H1 (cell line): ENCODE results near the gene XIRP1. TPM values are rescaled to one million over a fixed set of nuclear protein-coding genes. Genes with fewer than 3 reads are reported as not detected.

Experiments used
- CTCF ChIA-PET: fragments of 300-600 bp; sonication (Branson Sonifier 250); formaldehyde crosslinking; loops from one replicate; lab custom pipeline; 2021; ENCODE audit not compliant: partially characterized antibody; lab: Charles Lee
- POLR2A ChIA-PET: fragments of 300-600 bp; sonication (Branson Sonifier 250); formaldehyde crosslinking; loops from one replicate; lab custom pipeline; 2021; ENCODE audit warnings: inconsistent platforms; ENCODE audit not compliant: partially characterized antibody; lab: Charles Lee
- DNase-seq, 2 experiments: peaks; one replicate each; pipeline versions ENCODE4 v3.0.0 to v3.0.0-alpha.2; 2010 to 2022; ENCODE audit warnings: low spot score in 2 of 2, low read depth in 1 of 2, mixed read lengths in 1 of 2
- FAIRE-seq: peaks from 2 replicates; lab custom pipeline; 2011; peaks lifted over from hg19 to GRCh38; lab: Jason Lieb, UNC
- H2AFZ ChIP-seq: 2 replicates; pipeline ENCODE4 v1.8.1; 2012; ENCODE audit warnings: low read length, inconsistent platforms
- H2AK5ac ChIP-seq: 2 replicates; pipeline ENCODE4 v1.6.1; 2013; ENCODE audit warnings: low read depth, low read length
- H2BK120ac ChIP-seq: replicated peaks from 2 replicates; pipeline ENCODE3; 2013; ENCODE audit warnings: low read depth, low read length, inconsistent platforms
- H2BK12ac ChIP-seq: 2 replicates; pipeline ENCODE4 v1.6.1; 2013; ENCODE audit warnings: low read depth, low read length
- H2BK15ac ChIP-seq: 2 replicates; pipeline ENCODE4 v1.6.1; 2013; ENCODE audit warnings: low read length
- H2BK20ac ChIP-seq: 2 replicates; pipeline ENCODE4 v1.6.1; 2013; ENCODE audit warnings: low read length
- H2BK5ac ChIP-seq: 2 replicates; pipeline ENCODE4 v1.6.1; 2013; ENCODE audit warnings: low read depth, low read length
- H3K14ac ChIP-seq: 2 replicates; pipeline ENCODE4 v1.6.1; 2013; ENCODE audit warnings: inconsistent platforms; ENCODE audit not compliant: insufficient read length
- H3K18ac ChIP-seq: 2 replicates; pipeline ENCODE4 v1.6.1; 2013; ENCODE audit warnings: low read length; ENCODE audit errors: extremely low read depth
- H3K23ac ChIP-seq: 2 replicates; pipeline ENCODE4 v1.6.1; 2013; ENCODE audit warnings: inconsistent platforms; ENCODE audit not compliant: insufficient read length
- H3K23me2 ChIP-seq: 2 replicates; pipeline ENCODE4 v1.6.1; 2013; ENCODE audit warnings: low read depth, low read length
- H3K27ac ChIP-seq: 2 replicates; pipeline ENCODE4 v1.6.1; 2011; ENCODE audit warnings: low read depth, low read length, inconsistent platforms
- H3K27me3 ChIP-seq, 4 experiments: replicated peaks in 1 of 4; 1 replicate in 1 of 4; 2 replicates in 3 of 4; pipeline versions ENCODE4 v1.6.1 to v1.8.1; 2011 to 2013; ENCODE audit warnings: low read length in 3 of 4, mild to moderate bottlenecking in 3 of 4, inconsistent platforms in 2 of 4, mixed read lengths in 2 of 4, moderate library complexity in 1 of 4; ENCODE audit not compliant: control insufficient read depth in 3 of 4, insufficient read depth in 3 of 4; ENCODE audit errors: extremely low read depth in 1 of 4
- H3K36me3 ChIP-seq, 4 experiments: 2 replicates each; pipeline versions ENCODE4 v1.6.1 to v1.8.1; 2011 to 2013; ENCODE audit warnings: mild to moderate bottlenecking in 4 of 4, low read length in 3 of 4, moderate library complexity in 2 of 4, control low read depth in 1 of 4, inconsistent platforms in 1 of 4; ENCODE audit not compliant: insufficient read depth in 4 of 4, control insufficient read depth in 2 of 4
- H3K4ac ChIP-seq: replicated peaks from 2 replicates; pipeline ENCODE3; 2013; ENCODE audit warnings: low read length, low read depth, mixed read lengths, inconsistent platforms; ENCODE audit not compliant: insufficient read length
- H3K4me1 ChIP-seq, 4 experiments: replicated peaks in 1 of 4; 1 replicate in 1 of 4; 2 replicates in 3 of 4; pipeline versions ENCODE4 v1.6.1 to v1.8.1; 2011 to 2013; ENCODE audit warnings: low read length in 3 of 4, inconsistent platforms in 2 of 4, mixed read lengths in 1 of 4; ENCODE audit not compliant: insufficient read depth in 4 of 4, control insufficient read depth in 3 of 4
- H3K4me2 ChIP-seq, 2 experiments: 2 replicates each; pipeline versions ENCODE4 v1.6.1 to v1.8.1; 2011 to 2013; ENCODE audit warnings: low read depth in 2 of 2, low read length in 2 of 2, control low read depth in 1 of 2, inconsistent platforms in 1 of 2, mild to moderate bottlenecking in 1 of 2; ENCODE audit not compliant: insufficient read depth in 1 of 2
- H3K4me3 ChIP-seq, 4 experiments: fragments of 200-600, 300-600 bp in 1 of 4; sonication (generic), shearing (Covaris generic), sonication (Bioruptor Twin) in 1 of 4; 2 replicates each; pipeline versions ENCODE4 v1.5.1 to v1.8.1; 2011 to 2016; ENCODE audit warnings: low read length in 4 of 4, low read depth in 3 of 4, control low read depth in 2 of 4, inconsistent platforms in 2 of 4, mild to moderate bottlenecking in 2 of 4, mixed read lengths in 1 of 4, moderate library complexity in 1 of 4; ENCODE audit not compliant: insufficient read depth in 2 of 4; ENCODE audit errors: extremely low read depth in 1 of 4
- H3K56ac ChIP-seq: replicated peaks from 2 replicates; pipeline ENCODE3; 2013; ENCODE audit warnings: low read depth, mild to moderate bottlenecking, mixed read lengths, low read length, inconsistent platforms; ENCODE audit not compliant: insufficient read length
- H3K79me1 ChIP-seq: 2 replicates; pipeline ENCODE4 v1.6.1; 2013; ENCODE audit warnings: low read depth, low read length, control low read depth
- H3K79me2 ChIP-seq, 2 experiments: 2 replicates each; pipeline versions ENCODE4 v1.6.1 to v1.8.1; 2012 to 2013; ENCODE audit warnings: low read length in 2 of 2, mild to moderate bottlenecking in 2 of 2, inconsistent platforms in 1 of 2; ENCODE audit not compliant: insufficient read depth in 2 of 2, control insufficient read depth in 1 of 2
- H3K9ac ChIP-seq, 4 experiments: replicated peaks in 1 of 4; 1 replicate in 1 of 4; 2 replicates in 3 of 4; pipeline versions ENCODE4 v1.6.1 to v1.8.1; 2011 to 2013; ENCODE audit warnings: low read depth in 3 of 4, low read length in 3 of 4, control low read depth in 2 of 4, mild to moderate bottlenecking in 2 of 4, moderate library complexity in 2 of 4, inconsistent platforms in 1 of 4; ENCODE audit errors: extremely low read depth in 1 of 4
- H3K9me3 ChIP-seq, 2 experiments: 2 replicates each; pipeline versions ENCODE4 v1.6.1 to v1.8.1; 2012 to 2013; ENCODE audit warnings: mild to moderate bottlenecking in 2 of 2, moderate library complexity in 2 of 2, control low read depth in 1 of 2, inconsistent platforms in 1 of 2, low read depth in 1 of 2, low read length in 1 of 2, mixed read lengths in 1 of 2; ENCODE audit not compliant: insufficient read depth in 2 of 2
- H4K20me1 ChIP-seq, 2 experiments: replicated peaks in 1 of 2; 2 replicates each; pipeline versions ENCODE3 to v1.8.1; 2011 to 2013; ENCODE audit warnings: inconsistent platforms in 2 of 2, low read length in 2 of 2, mild to moderate bottlenecking in 1 of 2; ENCODE audit not compliant: insufficient read depth in 2 of 2, control insufficient read depth in 1 of 2
- H4K5ac ChIP-seq: 2 replicates; pipeline ENCODE4 v1.6.1; 2013; ENCODE audit warnings: low read length, low read depth, mixed read lengths, inconsistent platforms; ENCODE audit not compliant: insufficient read length
- H4K8ac ChIP-seq: 2 replicates; pipeline ENCODE4 v1.8.0; 2013; ENCODE audit warnings: mild to moderate bottlenecking, moderate library complexity, low read length, inconsistent platforms; ENCODE audit not compliant: insufficient read depth; ENCODE audit errors: extremely low read depth
- H4K91ac ChIP-seq: replicated peaks from 2 replicates; pipeline ENCODE3; 2013; ENCODE audit warnings: low read length, mixed read lengths, inconsistent platforms; ENCODE audit not compliant: insufficient read length
- SIX5 ChIP-seq: IDR thresholded peaks from 2 replicates; pipeline ENCODE4 v1.6.1; 2011; ENCODE audit warnings: mild to moderate bottlenecking, low read depth, low read length
- WGBS, 2 experiments: shearing (Covaris generic) in 1 of 2; methylation state at CpG; one replicate each; pipeline versions ENCODE4 v1.1.6 to v1.1.7; 2013 to 2015; ENCODE audit warnings: low lambda C conversion rate in 2 of 2, mixed read lengths in 2 of 2, inconsistent platforms in 1 of 2, low coverage in 1 of 2, missing lambda C conversion rate in 1 of 2; ENCODE audit not compliant: insufficient replicate concordance in 2 of 2, insufficient coverage in 1 of 2, insufficient read length in 1 of 2; ENCODE audit errors: extremely low coverage in 1 of 2, missing lambda C conversion rate in 1 of 2; 5-methylcytosine and 5-hydroxymethylcytosine counted together
- polyA plus RNA-seq, 7 experiments: library from polyadenylated mRNA; depleted of rRNA in 3 of 7; stranded (reverse) in 5 of 7; unstranded in 2 of 7; fragments of >200 nt in 5 of 7; fragments of 200-250 nt in 2 of 7; gene quantifications; 1 replicate in 5 of 7; 2 replicates in 1 of 7; 4 replicates in 1 of 7; pipeline versions ENCODE4 v1.2.1 to v1.2.3, GENCODE V29; 2011 to 2013; ENCODE audit warnings: missing spikeins in 2 of 7, mixed read lengths in 2 of 7
- total RNA-seq: library from RNA; stranded (reverse); fragmentation: NEBNext Ultra II Directional; extraction: Animal tissue kit (Norgen Biotek cat#: 25700); gene quantifications from 2 replicates; pipeline ENCODE4 v1.2.1, GENCODE V29; 2021

XIRP1 gene
- total and polyA plus RNA-seq, 2 of the 8 experiments (the other 6 are each of a cell fraction or from before 2014, with no cell fraction given), result not detected

- Histone ChIP-seq H3K4ac (no peak overlapping the region), H3K9me3 (no peaks in the 10 kb centered on the region), H3K79me1 (no peaks in the 10 kb centered on the region), H2AFZ (no peak overlapping the region), H2BK120ac (no peak overlapping the region), H3K18ac (no peak overlapping the region), H3K36me3 (no peaks in the 10 kb centered on the region), H2AK5ac (no peak overlapping the region), H2BK20ac (no peak overlapping the region), H3K79me2 (no peaks in the 10 kb centered on the region), H2BK12ac (no peak overlapping the region), H2BK15ac (no peak overlapping the region), H3K4me1 (no peaks in the 10 kb centered on the region), H4K5ac (no peak overlapping the region), H2BK5ac (no peak overlapping the region), H3K14ac (no peak overlapping the region), H4K91ac (no peak overlapping the region), H4K8ac (no peak overlapping the region), H3K9ac (no peak overlapping the region), H3K27me3 (no peaks in the 10 kb centered on the region), H3K4me2 (no peak overlapping the region), H3K23ac (no peak overlapping the region), H4K20me1 (no peaks in the 10 kb centered on the region), H3K56ac (no peak overlapping the region), H3K4me3 (no peak overlapping the region), H3K27ac (no peak overlapping the region), H3K23me2 (no peaks in the 10 kb centered on the region)
- ChIA-PET POLR2A (no interaction called here), CTCF (no interaction called here)
- TF ChIP-seq SIX5, result no peak
- WGBS, 2 experiments, result 89% methylated on average over 2 of the region's 2 CpGs; no CpG with 5 or more reads in 1 of the 2 experiments
- FAIRE-seq, result no peak
- DNase-seq, result no peak
Observed at GRCh38 chr3:39224288-39224687, 31.9 kb upstream of the XIRP1 start.
